GM10266 (cell line): ENCODE measurements around the gene PRR36.

Experiments used
- DNase-seq: peaks from one replicate; pipeline ENCODE4 v3.0.0; 2012; ENCODE audit errors: extremely low spot score
- CTCF ChIP-seq: IDR thresholded peaks from 2 replicates; pipeline ENCODE4 v1.5.1; 2012; ENCODE audit warnings: mild to moderate bottlenecking, low read depth; ENCODE audit not compliant: control insufficient read depth, insufficient read depth; ENCODE audit errors: missing control alignments

PRR36 gene

GRCh38 chr19:7832781-7833180 is 41.4 kb downstream of the PRR36 start:
- no peak for DNase-seq
- TF ChIP-seq CTCF: no peak

GRCh38 chr19:7832009-7832408 is 42.2 kb downstream of the PRR36 start:
- no peak for DNase-seq
- no peak for TF ChIP-seq CTCF

- TF ChIP-seq CTCF: no peak
- DNase-seq: no peak
Measured at GRCh38 chr19:7831452-7831851, 42.7 kb downstream of the PRR36 start.

- no peak for TF ChIP-seq CTCF
- DNase-seq: no peak
Measured at GRCh38 chr19:7830823-7831222, 43.4 kb downstream of the PRR36 start.

- DNase-seq: no peak
- TF ChIP-seq CTCF: no peak
Measured at GRCh38 chr19:7830272-7830771, 43.9 kb downstream of the PRR36 start.

GRCh38 chr19:7829561-7830271 is 44.5 kb downstream of the PRR36 start, which contains the start of gene EVI5L:
EVI5L (plus strand) TSS chr19:7830218; CDS start chr19:7846543, 16,325 bp downstream.
- TF ChIP-seq CTCF: no peak
- peak; percentile 100 for DNase-seq

- no peak for TF ChIP-seq CTCF
- no peak for DNase-seq
Measured at GRCh38 chr19:7829166-7829520, 45.0 kb downstream of the PRR36 start.
